Measurements from ENCODE around the gene VTI1A.

- TF ChIP-seq CTCF (conservative IDR thresholded peaks at IDR 0.05; ENCODE audit: low read length) (no peak), EZH2phosphoT487 (IDR thresholded peaks at IDR 0.05; ENCODE audit: borderline replicate concordance) (no peak)
These were observed 273.2 kb downstream of the VTI1A start for GRCh38 chr10:112720178-112720577.

Measured in Loucy (cell line).